ENCODE measurements around the gene MRGPRX2. TPM values are rescaled to one million over a fixed set of nuclear protein-coding genes. Genes with fewer than 3 reads are reported as not detected.

Gene MRGPRX2
- total RNA-seq, 2 experiments from 2014 or later = not detected

DNA sequence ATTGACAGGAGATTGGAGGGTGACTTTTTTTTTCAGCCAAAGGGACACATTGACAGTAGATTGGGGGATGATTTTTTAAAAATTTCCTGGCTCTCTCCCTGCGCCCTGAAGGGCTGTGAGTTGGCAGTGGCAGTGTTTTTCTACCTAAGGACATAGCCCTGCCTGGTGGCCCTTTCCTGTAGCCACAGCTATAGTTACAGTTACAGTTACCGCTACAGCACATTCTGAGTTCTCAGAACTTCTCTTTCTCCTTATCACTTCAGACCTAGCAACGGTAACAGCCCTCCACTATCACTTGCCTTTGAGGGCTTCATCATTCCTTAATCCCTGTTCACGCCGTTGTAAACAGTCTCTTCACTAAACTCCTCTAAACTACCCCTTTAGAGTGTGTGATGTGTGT, 684 bp downstream of the MRGPRX2 start:
- H3K4me3 Mint-ChIP-seq = no peak overlapping the region
- H3K9me3 Mint-ChIP-seq (ENCODE audit: low read depth) = no peaks in the 10 kb centered on the region
- peaks cover 28% of the 10 kb centered on the region for H3K27me3 Mint-ChIP-seq
- ATAC-seq = no peak
- H3K27ac Mint-ChIP-seq = no peak overlapping the region
- CTCF ChIA-PET = interaction anchor here (2.8 to 3.1 kb wide), 2 partner anchors 11 to 18 kb away, joined by 11 to 18 read pairs; no protein-coding TSS in a partner anchor
- no peak for DNase-seq
- H3K36me3 Mint-ChIP-seq = no peaks in the 10 kb centered on the region
- peaks cover 22% of the 10 kb centered on the region for H3K4me1 Mint-ChIP-seq

DNA sequence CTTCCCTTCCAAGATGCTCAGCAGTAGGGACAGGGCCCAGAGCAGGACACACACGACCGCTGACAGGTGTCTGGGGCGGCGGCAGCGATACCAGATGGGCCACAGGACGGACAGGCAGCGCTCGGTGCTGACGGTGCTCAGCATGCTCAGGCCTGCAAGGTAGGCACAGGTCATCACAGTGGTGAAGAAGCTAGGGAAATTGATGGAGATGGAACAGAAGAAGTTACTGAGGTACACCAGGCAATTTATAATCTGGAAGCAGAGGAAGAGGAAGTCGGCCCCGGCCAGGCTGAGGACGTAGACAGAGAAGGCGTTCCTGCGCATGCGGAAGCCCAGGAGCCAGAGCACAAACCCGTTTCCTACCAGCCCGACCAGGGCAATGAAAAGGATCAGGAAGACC, 4.6 kb downstream of the MRGPRX2 start:
- Mint-ChIP-seq H3K4me3 (no peak overlapping the region), H3K9me3 (ENCODE audit: low read depth) (no peaks in the 10 kb centered on the region), H3K27ac (no peak overlapping the region), H3K27me3 (peaks cover 8% of the 10 kb centered on the region), H3K36me3 (no peaks in the 10 kb centered on the region), H3K4me1 (peaks cover 14% of the 10 kb centered on the region)
- CTCF ChIA-PET = interaction anchor here (3.9 kb wide), 1 partner anchor 16 kb away, joined by 16 read pairs; no protein-coding TSS in a partner anchor
- ATAC-seq (no peak), DNase-seq (no peak)

- H3K4me1 Mint-ChIP-seq = peaks cover 5% of the 10 kb centered on the region
- no peak overlapping the region for H3K4me3 Mint-ChIP-seq
- CTCF ChIA-PET = interaction anchor here (3.9 kb wide), 1 partner anchor 17 kb away, joined by 16 read pairs; no protein-coding TSS in a partner anchor
- ATAC-seq (no peak), DNase-seq (no peak)
- peaks cover 7% of the 10 kb centered on the region for H3K27me3 Mint-ChIP-seq
- no peaks in the 10 kb centered on the region for H3K9me3 Mint-ChIP-seq (ENCODE audit: low read depth)
- H3K36me3 Mint-ChIP-seq = no peaks in the 10 kb centered on the region
- no peak overlapping the region for H3K27ac Mint-ChIP-seq
Observed at GRCh38 chr11:19055016-19055415, 5.5 kb downstream of the MRGPRX2 start.

DNA sequence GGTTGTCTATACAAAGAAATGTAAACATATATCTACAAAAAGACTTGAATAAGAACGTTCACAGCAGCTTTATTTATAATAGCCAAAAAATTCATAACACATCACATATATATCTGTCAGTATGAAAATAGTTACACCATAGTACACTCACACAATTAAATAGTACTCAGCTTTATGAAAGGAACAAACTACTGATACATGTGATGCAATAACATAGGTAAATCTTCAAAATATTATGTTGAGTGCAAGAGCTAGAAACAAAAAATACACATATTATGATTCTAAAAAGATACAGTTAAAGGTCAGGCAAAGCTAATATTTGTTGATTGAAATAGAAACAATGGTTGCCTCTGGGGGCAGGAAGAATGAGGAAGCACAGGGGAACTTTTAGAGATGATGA, 6.6 kb downstream of the MRGPRX2 start:
- Mint-ChIP-seq H3K36me3 (no peaks in the 10 kb centered on the region), H3K9me3 (ENCODE audit: low read depth) (no peaks in the 10 kb centered on the region), H3K27ac (no peak overlapping the region), H3K27me3 (peaks cover 9% of the 10 kb centered on the region), H3K4me3 (no peak overlapping the region), H3K4me1 (no peaks in the 10 kb centered on the region)
- DNase-seq (no peak), ATAC-seq (no peak)
- CTCF ChIA-PET = interaction anchor here (1.2 to 3.9 kb wide), 3 partner anchors 18 to 206 kb away, joined by 4 to 16 read pairs (median 5); no protein-coding TSS in a partner anchor

- H3K36me3 Mint-ChIP-seq = no peaks in the 10 kb centered on the region
- no peak overlapping the region for H3K4me3 Mint-ChIP-seq
- ATAC-seq = no peak
- H3K27me3 Mint-ChIP-seq = peaks cover 9% of the 10 kb centered on the region
- no peak overlapping the region for H3K27ac Mint-ChIP-seq
- H3K4me1 Mint-ChIP-seq = no peaks in the 10 kb centered on the region
- no peaks in the 10 kb centered on the region for H3K9me3 Mint-ChIP-seq (ENCODE audit: low read depth)
- DNase-seq = no peak
- CTCF ChIA-PET = interaction anchor here (1.9 kb wide), 1 partner anchor 20 kb away, joined by 5 read pairs; no protein-coding TSS in a partner anchor
Observed at GRCh38 chr11:19050281-19050680, 10.2 kb downstream of the MRGPRX2 start.

DNA sequence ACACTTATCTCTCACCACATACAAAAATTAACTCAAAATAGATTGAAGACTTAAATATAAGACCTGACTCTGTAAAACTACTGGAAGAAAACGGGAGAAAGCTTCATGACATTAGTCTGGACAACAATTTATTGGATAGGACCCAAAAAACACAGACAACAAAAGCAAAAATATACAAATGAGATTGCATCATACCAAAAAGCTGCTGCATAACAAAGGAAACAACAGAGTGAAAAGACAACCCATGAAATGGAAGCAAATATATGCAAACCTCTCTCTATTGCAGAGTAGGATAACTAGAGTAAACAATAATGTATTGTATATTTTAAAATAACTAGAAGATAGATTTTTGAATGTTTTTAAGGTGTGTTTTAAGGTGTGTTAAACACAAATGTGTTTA, 11.2 kb downstream of the MRGPRX2 start:
- no peak for DNase-seq
- no peak overlapping the region for H3K4me3 Mint-ChIP-seq
- CTCF ChIA-PET = no interaction called here
- H3K27me3 Mint-ChIP-seq = peaks cover 9% of the 10 kb centered on the region
- no peak overlapping the region for H3K27ac Mint-ChIP-seq
- no peaks in the 10 kb centered on the region for H3K36me3 Mint-ChIP-seq
- no peaks in the 10 kb centered on the region for H3K9me3 Mint-ChIP-seq (ENCODE audit: low read depth)
- no peaks in the 10 kb centered on the region for H3K4me1 Mint-ChIP-seq
- ATAC-seq = no peak

- H3K4me1 Mint-ChIP-seq = no peaks in the 10 kb centered on the region
- no peak overlapping the region for H3K4me3 Mint-ChIP-seq
- ATAC-seq = no peak
- CTCF ChIA-PET = no interaction called here
- no peak overlapping the region for H3K27ac Mint-ChIP-seq
- H3K36me3 Mint-ChIP-seq = no peaks in the 10 kb centered on the region
- peaks cover 21% of the 10 kb centered on the region for H3K27me3 Mint-ChIP-seq
- DNase-seq = no peak
- peaks cover 4% of the 10 kb centered on the region for H3K9me3 Mint-ChIP-seq (ENCODE audit: low read depth)
Observed at GRCh38 chr11:19040051-19040450, 20.5 kb downstream of the MRGPRX2 start.

DNA sequence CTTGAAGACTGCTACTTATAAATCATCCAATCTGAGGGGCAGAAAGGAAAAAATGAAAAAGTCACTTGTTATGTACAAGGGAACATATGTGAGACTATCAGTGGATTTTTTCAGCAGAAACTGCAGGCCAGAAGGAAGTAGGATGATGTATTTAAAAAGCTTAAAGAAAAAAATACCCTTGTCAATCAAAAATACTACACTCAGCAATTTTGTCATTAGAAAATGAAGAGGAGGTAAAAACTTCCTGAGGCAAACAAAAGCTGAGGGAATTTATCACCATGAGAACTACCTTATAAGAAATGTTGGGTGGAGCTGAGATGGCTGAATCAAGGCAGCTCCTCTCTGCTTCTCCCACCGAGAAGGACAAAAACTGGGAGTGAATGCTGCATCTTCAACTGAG, 21.1 kb downstream of the MRGPRX2 start:
- Mint-ChIP-seq H3K9me3 (ENCODE audit: low read depth) (peaks cover 4% of the 10 kb centered on the region), H3K27ac (no peak overlapping the region), H3K4me3 (no peak overlapping the region), H3K4me1 (no peaks in the 10 kb centered on the region), H3K27me3 (peaks cover 21% of the 10 kb centered on the region), H3K36me3 (no peaks in the 10 kb centered on the region)
- DNase-seq (no peak), ATAC-seq (no peak)
- CTCF ChIA-PET = no interaction called here

GRCh38 chr11:19032990-19033389, 27.5 kb downstream of the MRGPRX2 start:
- Mint-ChIP-seq H3K9me3 (ENCODE audit: low read depth) (no peaks in the 10 kb centered on the region), H3K4me3 (no peak overlapping the region), H3K27ac (no peak overlapping the region), H3K36me3 (no peaks in the 10 kb centered on the region), H3K4me1 (no peaks in the 10 kb centered on the region), H3K27me3 (peaks cover 7% of the 10 kb centered on the region)
- CTCF ChIA-PET = no interaction called here
- DNase-seq (no peak), ATAC-seq (no peak)

DNA sequence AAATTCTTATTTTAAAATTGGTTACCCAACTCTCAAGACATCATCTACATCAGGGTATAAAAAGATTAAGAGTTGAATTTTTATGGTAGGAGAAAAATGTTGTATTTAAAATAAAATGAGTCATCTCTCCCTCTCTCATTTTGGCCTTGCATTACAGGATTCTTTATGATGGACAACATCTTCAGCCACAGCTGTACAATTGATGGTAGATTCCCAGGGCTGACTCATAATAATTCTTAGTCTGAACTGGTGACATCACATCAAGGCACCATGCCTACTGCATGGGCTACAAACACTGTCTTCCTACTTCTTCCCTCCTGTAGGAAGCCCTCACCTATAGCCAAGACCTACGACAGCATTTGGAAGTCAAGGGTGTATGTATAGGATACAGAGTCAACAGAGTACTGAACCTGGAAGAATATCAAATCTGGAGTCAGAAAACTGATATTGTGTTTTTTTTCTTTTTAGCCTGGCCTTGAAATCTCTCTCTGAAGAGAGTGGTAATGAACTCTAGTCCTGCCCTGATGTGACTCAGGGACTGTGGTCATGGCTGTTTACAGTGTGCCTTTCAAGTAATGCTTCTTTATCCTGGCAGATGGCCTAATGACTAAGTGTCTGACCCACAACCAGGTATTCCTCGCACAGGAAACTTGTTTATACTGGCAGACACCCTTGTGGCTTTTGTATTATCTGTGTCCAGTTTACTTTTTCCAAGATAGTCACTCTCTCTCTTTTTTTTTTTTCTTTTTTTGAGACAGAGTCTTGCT, 32.5 kb downstream of the MRGPRX2 start:
- ATAC-seq = no peak

DNA sequence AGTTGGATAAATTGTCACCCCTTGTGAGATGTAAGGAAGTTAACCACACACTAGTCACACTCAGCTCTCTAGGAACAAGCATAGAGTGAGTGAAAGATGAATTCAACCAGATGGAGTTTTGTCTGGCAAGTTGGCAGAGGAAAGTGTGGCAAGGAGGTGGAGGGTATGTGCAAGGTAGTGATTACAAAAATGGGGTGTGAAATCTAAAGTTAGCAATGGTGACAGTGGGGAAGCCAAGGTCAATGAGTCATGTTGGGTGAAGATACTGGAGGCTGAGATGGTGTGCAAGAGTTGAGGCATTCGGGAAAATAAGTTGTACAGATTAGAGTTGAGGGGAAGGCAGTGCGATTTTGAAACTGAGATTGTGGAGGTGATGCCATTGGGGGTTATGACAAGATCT, 33.7 kb downstream of the MRGPRX2 start:
- CTCF ChIA-PET = no interaction called here
- H3K27ac Mint-ChIP-seq = no peak overlapping the region
- H3K36me3 Mint-ChIP-seq = no peaks in the 10 kb centered on the region
- no peaks in the 10 kb centered on the region for H3K9me3 Mint-ChIP-seq (ENCODE audit: low read depth)
- no peak overlapping the region for H3K4me3 Mint-ChIP-seq
- DNase-seq = no peak
- peaks cover 3% of the 10 kb centered on the region for H3K4me1 Mint-ChIP-seq
- no peak for ATAC-seq
- peaks cover 15% of the 10 kb centered on the region for H3K27me3 Mint-ChIP-seq

More for the DNA sequence above, 32.5 kb downstream of the MRGPRX2 start:
- peaks cover 15% of the 10 kb centered on the region for H3K27me3 Mint-ChIP-seq
- DNase-seq = no peak
- H3K9me3 Mint-ChIP-seq (ENCODE audit: low read depth) = no peaks in the 10 kb centered on the region
- peaks cover 3% of the 10 kb centered on the region for H3K4me1 Mint-ChIP-seq
- H3K27ac Mint-ChIP-seq = no peak overlapping the region
- H3K36me3 Mint-ChIP-seq = no peaks in the 10 kb centered on the region
- CTCF ChIA-PET = no interaction called here
- H3K4me3 Mint-ChIP-seq = no peak overlapping the region

DNA sequence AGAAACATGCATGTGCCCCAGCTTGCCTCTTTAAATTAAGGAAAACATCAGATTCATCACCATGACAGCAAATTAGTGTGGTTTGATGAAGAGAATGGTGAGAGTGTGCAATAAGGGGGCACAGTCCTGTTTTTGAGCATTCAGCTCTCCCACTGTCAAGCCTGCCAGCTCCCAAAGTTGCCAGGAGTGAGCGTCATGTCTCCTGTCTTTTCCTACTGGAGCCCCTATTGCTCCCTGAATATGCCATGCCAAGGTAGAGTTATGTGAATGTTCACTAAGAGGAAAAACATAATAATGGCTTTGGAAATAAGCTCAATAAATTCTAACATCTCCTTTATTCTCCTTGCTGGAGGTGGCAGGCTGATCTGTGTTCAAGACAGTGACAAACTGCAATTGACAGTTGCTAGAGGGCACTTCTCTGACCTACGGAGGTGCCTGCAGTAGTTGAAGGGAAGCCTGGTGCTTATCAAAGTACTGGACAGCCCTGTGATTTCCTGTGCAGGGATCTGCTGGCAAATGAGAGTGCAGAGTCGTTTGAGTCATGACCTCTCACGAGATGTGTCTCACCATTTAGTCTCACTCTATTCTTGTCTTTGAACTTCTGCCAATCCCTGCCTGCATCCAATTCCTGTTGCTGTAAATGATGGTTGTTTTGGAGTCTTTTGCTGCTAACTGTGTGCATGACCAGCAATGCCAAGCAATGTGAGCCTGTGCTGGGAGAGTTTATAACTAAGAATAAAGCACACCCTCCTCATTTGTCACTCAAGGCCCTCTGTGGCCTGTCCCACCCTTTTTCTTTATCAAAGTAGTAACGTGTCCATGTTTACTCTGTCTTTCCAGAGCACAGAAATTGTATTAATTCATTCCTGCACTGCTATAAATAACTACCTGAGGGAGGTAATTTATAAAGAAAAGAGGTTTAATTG, 34.8 kb downstream of the MRGPRX2 start:
- ATAC-seq (no peak), DNase-seq (no peak)
- Mint-ChIP-seq H3K27me3 (peaks cover 17% of the 10 kb centered on the region), H3K9me3 (ENCODE audit: low read depth) (no peaks in the 10 kb centered on the region), H3K36me3 (no peaks in the 10 kb centered on the region), H3K4me3 (no peak overlapping the region), H3K4me1 (peaks cover 3% of the 10 kb centered on the region), H3K27ac (no peak overlapping the region)
- CTCF ChIA-PET = no interaction called here

- no peak overlapping the region for H3K27ac Mint-ChIP-seq
- CTCF ChIA-PET = interaction anchor here (0.7 kb wide), 1 partner anchor 239 kb away, joined by 3 read pairs; no protein-coding TSS in a partner anchor
- no peak overlapping the region for H3K4me3 Mint-ChIP-seq
- H3K4me1 Mint-ChIP-seq = no peaks in the 10 kb centered on the region
- no peaks in the 10 kb centered on the region for H3K9me3 Mint-ChIP-seq (ENCODE audit: low read depth)
- H3K36me3 Mint-ChIP-seq = no peaks in the 10 kb centered on the region
- peaks cover 15% of the 10 kb centered on the region for H3K27me3 Mint-ChIP-seq
- DNase-seq = no peak
- no peak for ATAC-seq
Observed at GRCh38 chr11:19020831-19021230, 39.7 kb downstream of the MRGPRX2 start.

All from activated CD8-positive, alpha-beta memory T cell treated with anti-CD3 and anti-CD28 coated beads, Interleukin-2, amount 10 ng/mL, durations not matched to agents 7 days and 5 days (primary cell).